Panc1 (cell line): Measurements from ENCODE around the gene STRN3. TPM values are rescaled to one million over a fixed set of nuclear protein-coding genes. Genes with fewer than 3 reads are reported as not detected.
"Not testable (repeated sequence)": the region's sequence is repeated elsewhere in the genome, so short reads cannot be mapped to it uniquely, and the experiment has no call there.

ENCODE experiments used
- ATAC-seq: fragments of 200-7000 bp; cut with Tn5 transposase; 2 replicates; pipeline ENCODE4 v1.9.1; 2020; ENCODE audit warnings: mild to moderate bottlenecking, moderate library complexity
- BruUV-seq: library from RNA; stranded (reverse); fragments of 400-500 nt; replicated peaks from 2 replicates; lab custom pipeline; 2021; lab: Mats Ljungman, UMichigan
- CTCF ChIA-PET: fragments of 300-600 bp; sonication (Branson Sonifier 250); formaldehyde crosslinking; loops from one replicate; lab custom pipeline; 2022; ENCODE audit warnings: antibody characterized with exemption; lab: Charles Lee
- POLR2A ChIA-PET: fragments of 300-600 bp; sonication (Branson Sonifier 250); formaldehyde crosslinking; loops from one replicate; lab custom pipeline; 2022; ENCODE audit warnings: antibody characterized with exemption; lab: Charles Lee
- DNase-seq: peaks from one replicate; pipeline ENCODE4 v3.0.0-alpha.2; 2010; ENCODE audit warnings: low read depth, low spot score
- H3K27ac ChIP-seq: 2 replicates; pipeline ENCODE4 v1.5.1; 2011; ENCODE audit warnings: mild to moderate bottlenecking, low read length, inconsistent platforms
- H3K27me3 ChIP-seq: fragments of 200-500 bp; sonication (Bioruptor generic); 2 replicates; pipeline ENCODE4 v1.6.0; 2014; ENCODE audit warnings: low read length, inconsistent platforms; ENCODE audit not compliant: control insufficient read depth, insufficient read depth
- H3K36me3 ChIP-seq: fragments of 200-500 bp; sonication (Bioruptor generic); 2 replicates; pipeline ENCODE4 v1.5.1; 2014; ENCODE audit warnings: inconsistent platforms, mild to moderate bottlenecking, low read length, moderate library complexity; ENCODE audit not compliant: control insufficient read depth, insufficient read depth
- H3K4me1 ChIP-seq: 2 replicates; pipeline ENCODE4 v1.5.1; 2011; ENCODE audit warnings: inconsistent platforms, mild to moderate bottlenecking, low read length, moderate library complexity; ENCODE audit not compliant: control insufficient read depth, insufficient read depth
- H3K4me3 ChIP-seq, 2 experiments: 2 replicates each; pipeline ENCODE4 v1.5.1; 2011 to 2012; ENCODE audit warnings: low read depth in 2 of 2, low read length in 2 of 2, mild to moderate bottlenecking in 2 of 2, inconsistent platforms in 1 of 2, moderate library complexity in 1 of 2
- H3K9me3 ChIP-seq: fragments of 200-500 bp; sonication (Bioruptor generic); 2 replicates; pipeline ENCODE4 v1.5.1; 2014; ENCODE audit warnings: low read depth, mild to moderate bottlenecking, inconsistent platforms, low read length, moderate library complexity; ENCODE audit not compliant: control insufficient read depth, insufficient read depth
- CTCF ChIP-seq: fragments of 450-650 bp; IDR thresholded peaks from 2 replicates; pipeline ENCODE4 v1.5.1; 2017; ENCODE audit warnings: mild to moderate bottlenecking
- POLR2AphosphoS5 ChIP-seq: IDR thresholded peaks from 2 replicates; pipeline ENCODE4 v1.6.1; 2012; ENCODE audit warnings: mild to moderate bottlenecking, low read depth, low read length, moderate library complexity
- SIN3A ChIP-seq: IDR thresholded peaks from 2 replicates; pipeline ENCODE4 v1.6.1; 2012; ENCODE audit warnings: low read depth, mild to moderate bottlenecking, low read length, moderate library complexity, borderline replicate concordance; ENCODE audit not compliant: insufficient read depth
- TCF7L2 ChIP-seq: IDR thresholded peaks from 2 replicates; pipeline ENCODE4 v1.6.1; 2011; ENCODE audit warnings: mild to moderate bottlenecking, low read depth, low read length, inconsistent platforms
- in situ Hi-C: cut with HindIII; loops from 2 replicates; pipeline ENCODE4 v1.10.0; 2016; ENCODE audit warnings: low sequenced_read_pairs, low pct_unique_long_range_greater_than_20kb
- intact Hi-C: fragments of 100-400 bp; cut with micrococcal nuclease; formaldehyde crosslinking; loops from one replicate; pipeline ENCODE4 v1.10.0; 2022; ENCODE audit not compliant: unreplicated experiment
- total RNA-seq: library from RNA; stranded (reverse); gene quantifications from one replicate; pipeline ENCODE4 v1.2.1, GENCODE V29; 2021; ENCODE audit not compliant: unreplicated experiment
- TF ChIP-seq, protein P1 (sequence below), 2 experiments: IDR thresholded peaks; 2 replicates each; pipeline ENCODE4 v1.6.1; 2011 to 2012; ENCODE audit warnings: low read depth in 2 of 2, control low read depth in 1 of 2, low read length in 1 of 2, mild to moderate bottlenecking in 1 of 2, moderate library complexity in 1 of 2; ENCODE audit not compliant: insufficient read depth in 1 of 2

The STRN3 gene
- total RNA-seq, 1 experiment from 2014 or later = 29.2 TPM

DNA sequence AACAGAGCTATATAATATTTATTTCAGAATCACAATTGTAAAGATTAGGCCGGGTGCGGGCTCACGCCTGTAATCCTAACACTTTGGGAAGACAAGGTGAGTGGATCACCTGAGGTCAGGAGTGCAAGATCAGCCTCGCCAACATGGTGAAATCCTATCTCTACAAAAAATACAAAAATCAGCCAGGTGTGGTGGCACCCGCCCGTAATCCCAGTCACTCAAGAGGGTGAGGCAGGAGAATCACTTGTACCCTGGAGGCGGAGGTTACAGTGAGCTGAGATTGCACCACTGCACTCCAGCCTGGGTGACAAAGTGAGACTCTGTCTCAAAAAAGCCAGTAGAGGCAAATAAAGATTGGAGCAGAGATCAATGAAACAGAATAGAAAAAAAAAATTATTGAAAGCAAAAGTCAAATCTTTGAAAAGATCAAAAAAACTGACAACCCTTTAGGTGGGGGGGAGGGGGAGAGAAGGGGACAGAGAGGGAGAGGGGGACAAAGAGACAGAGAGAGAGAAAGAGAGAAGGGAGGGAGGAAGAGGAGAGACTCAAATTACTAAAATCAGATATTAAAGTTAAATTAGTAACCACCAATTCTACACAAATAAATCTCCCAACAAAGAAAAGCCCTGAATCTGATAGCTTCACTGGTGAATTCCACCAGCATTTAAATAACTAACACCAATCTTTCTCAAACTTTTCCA lies 53.1 kb downstream of the STRN3 start:
- Histone ChIP-seq H3K9me3 (no peaks in the 10 kb centered on the region), H3K4me3 (no peak overlapping the region), H3K27me3 (no peaks in the 10 kb centered on the region), H3K36me3 (no peaks in the 10 kb centered on the region), H3K4me1 (peaks cover 6% of the 10 kb centered on the region), H3K27ac (no peak overlapping the region)
- TF ChIP-seq POLR2AphosphoS5 (no peak), SIN3A (no peak), CTCF (no peak), TCF7L2 (no peak)
- TF ChIP-seq, protein P1, sequence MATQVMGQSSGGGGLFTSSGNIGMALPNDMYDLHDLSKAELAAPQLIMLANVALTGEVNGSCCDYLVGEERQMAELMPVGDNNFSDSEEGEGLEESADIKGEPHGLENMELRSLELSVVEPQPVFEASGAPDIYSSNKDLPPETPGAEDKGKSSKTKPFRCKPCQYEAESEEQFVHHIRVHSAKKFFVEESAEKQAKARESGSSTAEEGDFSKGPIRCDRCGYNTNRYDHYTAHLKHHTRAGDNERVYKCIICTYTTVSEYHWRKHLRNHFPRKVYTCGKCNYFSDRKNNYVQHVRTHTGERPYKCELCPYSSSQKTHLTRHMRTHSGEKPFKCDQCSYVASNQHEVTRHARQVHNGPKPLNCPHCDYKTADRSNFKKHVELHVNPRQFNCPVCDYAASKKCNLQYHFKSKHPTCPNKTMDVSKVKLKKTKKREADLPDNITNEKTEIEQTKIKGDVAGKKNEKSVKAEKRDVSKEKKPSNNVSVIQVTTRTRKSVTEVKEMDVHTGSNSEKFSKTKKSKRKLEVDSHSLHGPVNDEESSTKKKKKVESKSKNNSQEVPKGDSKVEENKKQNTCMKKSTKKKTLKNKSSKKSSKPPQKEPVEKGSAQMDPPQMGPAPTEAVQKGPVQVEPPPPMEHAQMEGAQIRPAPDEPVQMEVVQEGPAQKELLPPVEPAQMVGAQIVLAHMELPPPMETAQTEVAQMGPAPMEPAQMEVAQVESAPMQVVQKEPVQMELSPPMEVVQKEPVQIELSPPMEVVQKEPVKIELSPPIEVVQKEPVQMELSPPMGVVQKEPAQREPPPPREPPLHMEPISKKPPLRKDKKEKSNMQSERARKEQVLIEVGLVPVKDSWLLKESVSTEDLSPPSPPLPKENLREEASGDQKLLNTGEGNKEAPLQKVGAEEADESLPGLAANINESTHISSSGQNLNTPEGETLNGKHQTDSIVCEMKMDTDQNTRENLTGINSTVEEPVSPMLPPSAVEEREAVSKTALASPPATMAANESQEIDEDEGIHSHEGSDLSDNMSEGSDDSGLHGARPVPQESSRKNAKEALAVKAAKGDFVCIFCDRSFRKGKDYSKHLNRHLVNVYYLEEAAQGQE (IDR thresholded peaks at IDR 0.05; ENCODE audit: insufficient read depth in 1 of 2, low read depth in 2 of 2, low read length in 1 of 2) = no peak
- ChIA-PET CTCF (interaction anchor here (0.5 kb wide), 1 partner anchor 109 kb away, joined by 4 read pairs; no protein-coding TSS in a partner anchor), POLR2A (no interaction called here)
- no peak for DNase-seq
- intact Hi-C loops (no loop called here), in situ Hi-C loops (no loop called here)
- ATAC-seq = no peak
- BruUV-seq = no TSS peak

DNA sequence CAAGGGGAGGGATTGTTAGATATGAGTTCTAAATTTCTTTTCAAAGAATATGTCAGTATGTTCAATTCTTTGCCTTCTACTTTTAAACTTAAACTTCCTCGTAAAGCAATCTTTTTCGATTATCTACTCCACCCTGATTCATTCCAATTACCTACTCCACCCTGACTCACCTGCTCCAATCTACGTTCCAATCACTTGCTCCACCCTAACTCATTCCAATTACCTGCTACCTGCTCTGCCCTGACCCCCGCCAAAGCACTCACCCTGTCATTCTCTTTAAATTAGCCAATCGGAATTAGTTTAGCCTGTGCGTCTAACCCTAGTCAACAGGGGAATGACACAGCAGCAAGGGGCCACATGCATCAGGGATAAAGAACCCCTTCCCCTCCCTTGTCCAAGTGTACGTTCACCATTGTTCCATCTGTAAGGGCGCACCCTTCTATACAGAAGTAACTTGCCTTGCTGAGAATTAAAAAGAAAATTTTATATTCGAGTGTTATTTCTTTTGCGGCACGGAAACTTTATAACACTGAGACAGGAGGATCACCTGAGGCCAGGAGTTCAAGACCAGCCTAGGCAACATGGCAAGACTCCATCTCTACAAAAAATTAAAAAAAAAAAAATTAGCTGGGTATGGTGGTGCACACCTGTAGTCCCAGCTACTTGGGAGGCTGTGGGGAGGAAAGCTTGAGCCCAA lies 54.0 kb downstream of the STRN3 start:
- ATAC-seq, H3K36me3 ChIP-seq, H3K9me3 ChIP-seq, H3K4me1 ChIP-seq, BruUV-seq, in situ Hi-C loops, H3K4me3 ChIP-seq, H3K27me3 ChIP-seq, intact Hi-C loops, POLR2A ChIA-PET, DNase-seq, H3K27ac ChIP-seq: not testable (repeated sequence)
- CTCF ChIA-PET = interaction anchor here (0.5 kb wide), 1 partner anchor 110 kb away, joined by 4 read pairs; no protein-coding TSS in a partner anchor

- POLR2A ChIA-PET = no interaction called here
- Histone ChIP-seq H3K27ac (no peak overlapping the region), H3K4me1 (peaks cover 6% of the 10 kb centered on the region), H3K27me3 (no peaks in the 10 kb centered on the region), H3K36me3 (no peaks in the 10 kb centered on the region), H3K9me3 (no peaks in the 10 kb centered on the region), H3K4me3 (no peak overlapping the region)
- BruUV-seq = no TSS peak
- CTCF ChIA-PET = no interaction called here
- intact Hi-C loops (no loop called here), in situ Hi-C loops (no loop called here)
- TF ChIP-seq, protein P1 (IDR thresholded peaks at IDR 0.05; ENCODE audit: insufficient read depth in 1 of 2, low read depth in 2 of 2, low read length in 1 of 2) = no peak
- TF ChIP-seq POLR2AphosphoS5 (no peak), CTCF (no peak), SIN3A (no peak), TCF7L2 (no peak)
- ATAC-seq (no peak), DNase-seq (no peak)
These were observed 54.6 kb downstream of the STRN3 start for GRCh38 chr14:30971586-30971985.
